ENCODE measurements around the gene TNIP1. TPM values are rescaled to one million over a fixed set of nuclear protein-coding genes. Genes with fewer than 3 reads are reported as not detected.

TNIP1 gene
- total RNA-seq, 3 donors from 2014 or later = 199 to 329 (median 211) TPM

- ATAC-seq (no peak), DNase-seq (no peak)
- peaks cover 31% of the 10 kb centered on the region for H3K36me3 Mint-ChIP-seq (ENCODE audit: insufficient read depth)
- H3K4me3 Mint-ChIP-seq = no peak overlapping the region
- H3K9me3 Mint-ChIP-seq = no peaks in the 10 kb centered on the region
- H3K27me3 Mint-ChIP-seq (ENCODE audit: low read depth) = no peaks in the 10 kb centered on the region
- H3K4me1 Mint-ChIP-seq (ENCODE audit: low read depth) = peaks cover 3% of the 10 kb centered on the region
Measured at GRCh38 chr5:151113651-151114050, 32.8 kb upstream of the TNIP1 start.

GRCh38 chr5:151110992-151111391, 30.2 kb upstream of the TNIP1 start:
- Mint-ChIP-seq H3K4me1 (ENCODE audit: low read depth) (peaks cover 3% of the 10 kb centered on the region), H3K4me3 (no peak overlapping the region), H3K36me3 (ENCODE audit: insufficient read depth) (peaks cover 39% of the 10 kb centered on the region), H3K9me3 (no peaks in the 10 kb centered on the region), H3K27me3 (ENCODE audit: low read depth) (no peaks in the 10 kb centered on the region)
- DNase-seq (no peak), ATAC-seq (no peak)

- Mint-ChIP-seq H3K27me3 (ENCODE audit: low read depth) (no peaks in the 10 kb centered on the region), H3K9me3 (no peaks in the 10 kb centered on the region), H3K36me3 (ENCODE audit: insufficient read depth) (peaks cover 40% of the 10 kb centered on the region), H3K4me1 (ENCODE audit: low read depth) (peaks cover under 1% of the 10 kb centered on the region), H3K4me3 (no peak overlapping the region)
- no peak for DNase-seq
- peak in 1 of 2 donors; percentile 28 for ATAC-seq
Measured at GRCh38 chr5:151110122-151110681, 29.4 kb upstream of the TNIP1 start.

- ATAC-seq (no peak), DNase-seq (no peak)
- Mint-ChIP-seq H3K4me3 (no peak overlapping the region), H3K4me1 (ENCODE audit: low read depth) (no peaks in the 10 kb centered on the region), H3K9me3 (no peaks in the 10 kb centered on the region), H3K27me3 (ENCODE audit: low read depth) (no peaks in the 10 kb centered on the region), H3K36me3 (ENCODE audit: insufficient read depth) (peaks cover 44% of the 10 kb centered on the region)
Measured at GRCh38 chr5:151108566-151108965, 27.7 kb upstream of the TNIP1 start.

- no peak for DNase-seq
- H3K27me3 Mint-ChIP-seq (ENCODE audit: low read depth) = no peaks in the 10 kb centered on the region
- ATAC-seq = no peak
- H3K36me3 Mint-ChIP-seq (ENCODE audit: insufficient read depth) = peaks cover 46% of the 10 kb centered on the region
- H3K9me3 Mint-ChIP-seq = no peaks in the 10 kb centered on the region
- no peaks in the 10 kb centered on the region for H3K4me1 Mint-ChIP-seq (ENCODE audit: low read depth)
- no peak overlapping the region for H3K4me3 Mint-ChIP-seq
Measured at GRCh38 chr5:151107738-151108520, 27.1 kb upstream of the TNIP1 start.

GRCh38 chr5:151107084-151107483, 26.2 kb upstream of the TNIP1 start:
- Mint-ChIP-seq H3K4me3 (no peak overlapping the region), H3K36me3 (ENCODE audit: insufficient read depth) (peaks cover 49% of the 10 kb centered on the region), H3K4me1 (ENCODE audit: low read depth) (no peaks in the 10 kb centered on the region), H3K9me3 (no peaks in the 10 kb centered on the region), H3K27me3 (ENCODE audit: low read depth) (no peaks in the 10 kb centered on the region)
- DNase-seq = no peak
- no peak for ATAC-seq

- H3K27me3 Mint-ChIP-seq (ENCODE audit: low read depth) = no peaks in the 10 kb centered on the region
- H3K4me3 Mint-ChIP-seq = no peak overlapping the region
- no peaks in the 10 kb centered on the region for H3K9me3 Mint-ChIP-seq
- peaks cover 49% of the 10 kb centered on the region for H3K36me3 Mint-ChIP-seq (ENCODE audit: insufficient read depth)
- DNase-seq = no peak
- H3K4me1 Mint-ChIP-seq (ENCODE audit: low read depth) = no peaks in the 10 kb centered on the region
- ATAC-seq = no peak
Measured at GRCh38 chr5:151106509-151106908, 25.7 kb upstream of the TNIP1 start.

GRCh38 chr5:151106043-151106442, 25.2 kb upstream of the TNIP1 start:
- H3K4me3 Mint-ChIP-seq = no peak overlapping the region
- no peak for ATAC-seq
- H3K9me3 Mint-ChIP-seq = no peaks in the 10 kb centered on the region
- H3K4me1 Mint-ChIP-seq (ENCODE audit: low read depth) = no peaks in the 10 kb centered on the region
- H3K27me3 Mint-ChIP-seq (ENCODE audit: low read depth) = no peaks in the 10 kb centered on the region
- DNase-seq = no peak
- H3K36me3 Mint-ChIP-seq (ENCODE audit: insufficient read depth) = peaks cover 49% of the 10 kb centered on the region

GRCh38 chr5:151105561-151105960, 24.7 kb upstream of the TNIP1 start:
- Mint-ChIP-seq H3K27me3 (ENCODE audit: low read depth) (no peaks in the 10 kb centered on the region), H3K4me3 (no peak overlapping the region), H3K4me1 (ENCODE audit: low read depth) (no peaks in the 10 kb centered on the region), H3K9me3 (no peaks in the 10 kb centered on the region), H3K36me3 (ENCODE audit: insufficient read depth) (peaks cover 48% of the 10 kb centered on the region)
- ATAC-seq (no peak), DNase-seq (no peak)

GRCh38 chr5:151104795-151105194, 24.0 kb upstream of the TNIP1 start:
- H3K4me3 Mint-ChIP-seq = no peak overlapping the region
- H3K9me3 Mint-ChIP-seq = no peaks in the 10 kb centered on the region
- peaks cover 47% of the 10 kb centered on the region for H3K36me3 Mint-ChIP-seq (ENCODE audit: insufficient read depth)
- H3K27me3 Mint-ChIP-seq (ENCODE audit: low read depth) = no peaks in the 10 kb centered on the region
- DNase-seq (no peak), ATAC-seq (no peak)
- H3K4me1 Mint-ChIP-seq (ENCODE audit: low read depth) = peaks cover 2% of the 10 kb centered on the region

- Mint-ChIP-seq H3K4me3 (no peak overlapping the region), H3K9me3 (no peaks in the 10 kb centered on the region), H3K36me3 (ENCODE audit: insufficient read depth) (peaks cover 38% of the 10 kb centered on the region), H3K4me1 (ENCODE audit: low read depth) (peaks cover 31% of the 10 kb centered on the region), H3K27me3 (ENCODE audit: low read depth) (no peaks in the 10 kb centered on the region)
- no peak for ATAC-seq
- DNase-seq = no peak
Measured at GRCh38 chr5:151101746-151102145, 20.9 kb upstream of the TNIP1 start.

GRCh38 chr5:151101151-151101550, 20.3 kb upstream of the TNIP1 start:
- no peak overlapping the region for H3K4me3 Mint-ChIP-seq
- ATAC-seq (no peak), DNase-seq (no peak)
- peaks cover 33% of the 10 kb centered on the region for H3K36me3 Mint-ChIP-seq (ENCODE audit: insufficient read depth)
- H3K4me1 Mint-ChIP-seq (ENCODE audit: low read depth) = peaks cover 36% of the 10 kb centered on the region
- no peaks in the 10 kb centered on the region for H3K27me3 Mint-ChIP-seq (ENCODE audit: low read depth)
- no peaks in the 10 kb centered on the region for H3K9me3 Mint-ChIP-seq

GRCh38 chr5:151100681-151101080, 19.8 kb upstream of the TNIP1 start:
- Mint-ChIP-seq H3K27me3 (ENCODE audit: low read depth) (no peaks in the 10 kb centered on the region), H3K9me3 (no peaks in the 10 kb centered on the region), H3K4me1 (ENCODE audit: low read depth) (peaks cover 41% of the 10 kb centered on the region), H3K36me3 (ENCODE audit: insufficient read depth) (peaks cover 31% of the 10 kb centered on the region), H3K4me3 (no peak overlapping the region)
- no peak for ATAC-seq
- no peak for DNase-seq

- Mint-ChIP-seq H3K4me1 (ENCODE audit: low read depth) (peaks cover 60% of the 10 kb centered on the region), H3K9me3 (no peaks in the 10 kb centered on the region), H3K27me3 (ENCODE audit: low read depth) (no peaks in the 10 kb centered on the region), H3K36me3 (ENCODE audit: insufficient read depth) (peaks cover 23% of the 10 kb centered on the region), H3K4me3 (no peak overlapping the region)
- DNase-seq = no peak
- no peak for ATAC-seq
Measured at GRCh38 chr5:151098768-151099121, 17.9 kb upstream of the TNIP1 start.
